Immature natural killer cell (primary cell): ENCODE results near the gene KIAA1549. TPM values are rescaled to one million over a fixed set of nuclear protein-coding genes. Genes with fewer than 3 reads are reported as not detected.
"Not testable (repeated sequence)": the region's sequence is repeated elsewhere in the genome, so short reads cannot be mapped to it uniquely, and the experiment has no call there.

Experiments used
- DNase-seq, 3 donors: peaks; one replicate each; pipeline ENCODE4 v3.0.0; 2022; ENCODE audit warnings: mixed read lengths in 1 of 3
- H3K27ac Mint-ChIP-seq, 6 donors: one replicate each; pipeline ENCODE4 v1.8.0; 2020; ENCODE audit warnings: mixed read lengths in 6 of 6, mild to moderate bottlenecking in 5 of 6, inconsistent platforms in 4 of 6, moderate library complexity in 3 of 6
- H3K27me3 Mint-ChIP-seq, 3 donors: one replicate each; pipeline ENCODE4 v1.8.0; 2020 to 2021; ENCODE audit warnings: low read depth in 3 of 3, mild to moderate bottlenecking in 3 of 3, mixed read lengths in 3 of 3, moderate library complexity in 3 of 3, inconsistent platforms in 1 of 3
- H3K36me3 Mint-ChIP-seq, 3 donors: one replicate each; pipeline ENCODE4 v1.8.0; 2020; ENCODE audit warnings: mixed read lengths in 3 of 3, inconsistent platforms in 2 of 3, mild to moderate bottlenecking in 2 of 3
- H3K4me1 Mint-ChIP-seq, 2 donors: one replicate each; pipeline ENCODE4 v1.8.0; 2020; ENCODE audit warnings: inconsistent platforms in 2 of 2, mild to moderate bottlenecking in 2 of 2, mixed read lengths in 2 of 2, moderate library complexity in 1 of 2
- H3K4me3 Mint-ChIP-seq, 5 donors: one replicate each; pipeline ENCODE4 v1.8.0; 2020; ENCODE audit warnings: mild to moderate bottlenecking in 5 of 5, mixed read lengths in 5 of 5, inconsistent platforms in 3 of 5, moderate library complexity in 3 of 5
- H3K9me3 Mint-ChIP-seq, 6 donors: one replicate each; pipeline ENCODE4 v1.8.0; 2020; ENCODE audit warnings: mild to moderate bottlenecking in 6 of 6, mixed read lengths in 6 of 6, inconsistent platforms in 4 of 6, moderate library complexity in 3 of 6
- polyA plus RNA-seq, 3 donors: library from polyadenylated mRNA; unstranded; fragments of 300-500 nt; fragmentation: Illumina TruSeq; gene quantifications; one replicate each; pipeline ENCODE4 v1.2.3, GENCODE V29; 2021

The KIAA1549 gene
- polyA plus RNA-seq, 3 donors from 2014 or later = 0.04 TPM; not detected in 2

GRCh38 chr7:138945821-138946220 lies 35.4 kb downstream of the KIAA1549 start:
- H3K36me3 Mint-ChIP-seq = no peaks in the 10 kb centered on the region
- H3K4me3 Mint-ChIP-seq = no peak overlapping the region
- no peaks in the 10 kb centered on the region for H3K4me1 Mint-ChIP-seq
- H3K27ac Mint-ChIP-seq = no peak overlapping the region
- H3K9me3 Mint-ChIP-seq = no peaks in the 10 kb centered on the region
- DNase-seq = no peak
- H3K27me3 Mint-ChIP-seq = peaks cover 0 to 16% (median 5%) of the 10 kb centered on the region in 3 donors

- Mint-ChIP-seq H3K4me1 (no peaks in the 10 kb centered on the region), H3K27ac (no peak overlapping the region), H3K4me3 (no peak overlapping the region), H3K27me3 (peaks cover 0 to 16% (median 5%) of the 10 kb centered on the region in 3 donors), H3K9me3 (no peaks in the 10 kb centered on the region), H3K36me3 (no peaks in the 10 kb centered on the region)
- DNase-seq = no peak
These were observed 36.0 kb downstream of the KIAA1549 start for GRCh38 chr7:138945154-138945553.

GRCh38 chr7:138944592-138944991 lies 36.6 kb downstream of the KIAA1549 start:
- Mint-ChIP-seq H3K27ac (no peak overlapping the region), H3K4me1 (no peaks in the 10 kb centered on the region), H3K36me3 (no peaks in the 10 kb centered on the region), H3K27me3 (peaks cover 0 to 14% (median 5%) of the 10 kb centered on the region in 3 donors), H3K4me3 (no peak overlapping the region), H3K9me3 (no peaks in the 10 kb centered on the region)
- DNase-seq = no peak

- Mint-ChIP-seq H3K4me3 (no peak overlapping the region), H3K27me3 (peaks cover 0 to 12% (median 5%) of the 10 kb centered on the region in 3 donors), H3K9me3 (no peaks in the 10 kb centered on the region), H3K36me3 (no peaks in the 10 kb centered on the region), H3K4me1 (no peaks in the 10 kb centered on the region), H3K27ac (no peak overlapping the region)
- no peak for DNase-seq
These were observed 38.1 kb downstream of the KIAA1549 start for GRCh38 chr7:138943061-138943460.

- Mint-ChIP-seq H3K4me1 (no peaks in the 10 kb centered on the region), H3K36me3 (no peaks in the 10 kb centered on the region), H3K27me3 (peaks cover 0 to 7% (median 4%) of the 10 kb centered on the region in 3 donors), H3K27ac (no peak overlapping the region), H3K4me3 (no peak overlapping the region), H3K9me3 (no peaks in the 10 kb centered on the region)
- DNase-seq = no peak
These were observed 39.6 kb downstream of the KIAA1549 start for GRCh38 chr7:138941545-138941944.

GRCh38 chr7:138940602-138941001 lies 40.6 kb downstream of the KIAA1549 start:
- H3K4me1 Mint-ChIP-seq, H3K4me3 Mint-ChIP-seq, H3K27ac Mint-ChIP-seq, DNase-seq, H3K9me3 Mint-ChIP-seq, H3K27me3 Mint-ChIP-seq, H3K36me3 Mint-ChIP-seq: not testable (repeated sequence)

GRCh38 chr7:138937484-138937883 lies 43.7 kb downstream of the KIAA1549 start:
- H3K4me1 Mint-ChIP-seq = no peaks in the 10 kb centered on the region
- DNase-seq = no peak
- H3K4me3 Mint-ChIP-seq = no peak overlapping the region
- H3K9me3 Mint-ChIP-seq = no peaks in the 10 kb centered on the region
- H3K36me3 Mint-ChIP-seq = no peaks in the 10 kb centered on the region
- H3K27ac Mint-ChIP-seq = no peak overlapping the region
- peaks cover 0 to 3% (median 2%) of the 10 kb centered on the region in 3 donors for H3K27me3 Mint-ChIP-seq

GRCh38 chr7:138935465-138936011 lies 45.7 kb downstream of the KIAA1549 start:
- H3K4me1 Mint-ChIP-seq = no peaks in the 10 kb centered on the region
- no peaks in the 10 kb centered on the region for H3K36me3 Mint-ChIP-seq
- no peak overlapping the region for H3K27ac Mint-ChIP-seq
- DNase-seq = no peak
- no peak overlapping the region for H3K4me3 Mint-ChIP-seq
- no peaks in the 10 kb centered on the region for H3K9me3 Mint-ChIP-seq
- peaks cover 0 to 3% (median 0%) of the 10 kb centered on the region in 3 donors for H3K27me3 Mint-ChIP-seq

- no peaks in the 10 kb centered on the region for H3K4me1 Mint-ChIP-seq
- no peak for DNase-seq
- H3K27me3 Mint-ChIP-seq = peaks cover 0 to 3% (median 0%) of the 10 kb centered on the region in 3 donors
- H3K27ac Mint-ChIP-seq = no peak overlapping the region
- H3K4me3 Mint-ChIP-seq = no peak overlapping the region
- H3K36me3 Mint-ChIP-seq = no peaks in the 10 kb centered on the region
- no peaks in the 10 kb centered on the region for H3K9me3 Mint-ChIP-seq
These were observed 46.3 kb downstream of the KIAA1549 start for GRCh38 chr7:138934861-138935260.

GRCh38 chr7:138934367-138934766 lies 46.8 kb downstream of the KIAA1549 start:
- H3K27me3 Mint-ChIP-seq = peaks cover 0 to 3% (median 0%) of the 10 kb centered on the region in 3 donors
- DNase-seq = no peak
- no peaks in the 10 kb centered on the region for H3K36me3 Mint-ChIP-seq
- H3K4me1 Mint-ChIP-seq = no peaks in the 10 kb centered on the region
- no peak overlapping the region for H3K27ac Mint-ChIP-seq
- H3K9me3 Mint-ChIP-seq = no peaks in the 10 kb centered on the region
- no peak overlapping the region for H3K4me3 Mint-ChIP-seq

- H3K4me3 Mint-ChIP-seq = no peak overlapping the region
- no peaks in the 10 kb centered on the region for H3K36me3 Mint-ChIP-seq
- DNase-seq = no peak
- peaks cover 0 to 3% (median 0%) of the 10 kb centered on the region in 3 donors for H3K27me3 Mint-ChIP-seq
- no peaks in the 10 kb centered on the region for H3K4me1 Mint-ChIP-seq
- H3K9me3 Mint-ChIP-seq = no peaks in the 10 kb centered on the region
- H3K27ac Mint-ChIP-seq = no peak overlapping the region
These were observed 48.3 kb downstream of the KIAA1549 start for GRCh38 chr7:138932870-138933269.

GRCh38 chr7:138932427-138932826 lies 48.8 kb downstream of the KIAA1549 start:
- no peaks in the 10 kb centered on the region for H3K4me1 Mint-ChIP-seq
- H3K27ac Mint-ChIP-seq = no peak overlapping the region

GRCh38 chr7:138929969-138930368 lies 51.2 kb downstream of the KIAA1549 start:
- H3K27me3 Mint-ChIP-seq = peaks cover 0 to 3% (median 0%) of the 10 kb centered on the region in 3 donors
- no peaks in the 10 kb centered on the region for H3K9me3 Mint-ChIP-seq
- no peaks in the 10 kb centered on the region for H3K4me1 Mint-ChIP-seq
- DNase-seq = no peak
- no peak overlapping the region for H3K4me3 Mint-ChIP-seq
- no peak overlapping the region for H3K27ac Mint-ChIP-seq
- no peaks in the 10 kb centered on the region for H3K36me3 Mint-ChIP-seq

More at GRCh38 chr7:138932427-138932826, 48.8 kb downstream of the KIAA1549 start:
- no peak for DNase-seq
- no peaks in the 10 kb centered on the region for H3K9me3 Mint-ChIP-seq
- H3K27me3 Mint-ChIP-seq = peaks cover 0 to 3% (median 0%) of the 10 kb centered on the region in 3 donors
- no peaks in the 10 kb centered on the region for H3K36me3 Mint-ChIP-seq
- no peak overlapping the region for H3K4me3 Mint-ChIP-seq

GRCh38 chr7:138926241-138926612 lies 55.0 kb downstream of the KIAA1549 start:
- H3K27ac Mint-ChIP-seq = no peak overlapping the region
- no peak overlapping the region for H3K4me3 Mint-ChIP-seq
- no peaks in the 10 kb centered on the region for H3K9me3 Mint-ChIP-seq
- DNase-seq = no peak
- H3K27me3 Mint-ChIP-seq = no peaks in the 10 kb centered on the region
- H3K4me1 Mint-ChIP-seq = no peaks in the 10 kb centered on the region
- no peaks in the 10 kb centered on the region for H3K36me3 Mint-ChIP-seq

GRCh38 chr7:138924501-138925225 lies 56.5 kb downstream of the KIAA1549 start:
- no peaks in the 10 kb centered on the region for H3K4me1 Mint-ChIP-seq
- H3K4me3 Mint-ChIP-seq = no peak overlapping the region
- H3K36me3 Mint-ChIP-seq = no peaks in the 10 kb centered on the region
- no peak overlapping the region for H3K27ac Mint-ChIP-seq
- H3K27me3 Mint-ChIP-seq = no peaks in the 10 kb centered on the region
- no peaks in the 10 kb centered on the region for H3K9me3 Mint-ChIP-seq
- DNase-seq = no peak
